ENCODE data around the gene ARPP19. TPM values are rescaled to one million over a fixed set of nuclear protein-coding genes. Genes with fewer than 3 reads are reported as not detected.
"Not testable (repeated sequence)": the region's sequence is repeated elsewhere in the genome, so short reads cannot be mapped to it uniquely, and the experiment has no call there.

Gene ARPP19
- polyA plus RNA-seq, 1 donor from 2014 or later: 254 TPM

DNA sequence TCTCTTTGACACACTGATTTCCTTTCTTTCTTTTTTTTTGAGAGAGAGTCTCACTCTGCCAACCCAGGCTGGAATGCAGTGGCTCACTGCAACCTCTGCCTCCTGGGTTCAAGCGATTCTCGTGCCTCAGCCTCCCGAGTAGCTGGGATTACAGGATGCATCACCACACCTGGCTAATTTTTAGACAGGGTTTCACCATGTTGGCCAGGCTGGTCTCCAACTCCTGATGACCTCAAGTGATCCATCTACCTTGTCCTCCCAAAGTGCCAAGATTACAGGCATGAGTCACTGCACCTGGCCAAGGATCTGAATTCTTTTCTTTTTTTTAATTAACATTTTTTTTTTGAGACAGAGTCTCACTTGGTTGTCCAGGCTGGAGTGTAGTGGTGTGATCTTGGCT, 5.8 kb upstream of the ARPP19 start:
- H3K4me3 ChIP-seq (ENCODE audit: low read length); H3K4me2 ChIP-seq (ENCODE audit: low read length); H3K27me3 ChIP-seq (ENCODE audit: insufficient read depth, low read depth, low read length): not testable (repeated sequence)

DNA sequence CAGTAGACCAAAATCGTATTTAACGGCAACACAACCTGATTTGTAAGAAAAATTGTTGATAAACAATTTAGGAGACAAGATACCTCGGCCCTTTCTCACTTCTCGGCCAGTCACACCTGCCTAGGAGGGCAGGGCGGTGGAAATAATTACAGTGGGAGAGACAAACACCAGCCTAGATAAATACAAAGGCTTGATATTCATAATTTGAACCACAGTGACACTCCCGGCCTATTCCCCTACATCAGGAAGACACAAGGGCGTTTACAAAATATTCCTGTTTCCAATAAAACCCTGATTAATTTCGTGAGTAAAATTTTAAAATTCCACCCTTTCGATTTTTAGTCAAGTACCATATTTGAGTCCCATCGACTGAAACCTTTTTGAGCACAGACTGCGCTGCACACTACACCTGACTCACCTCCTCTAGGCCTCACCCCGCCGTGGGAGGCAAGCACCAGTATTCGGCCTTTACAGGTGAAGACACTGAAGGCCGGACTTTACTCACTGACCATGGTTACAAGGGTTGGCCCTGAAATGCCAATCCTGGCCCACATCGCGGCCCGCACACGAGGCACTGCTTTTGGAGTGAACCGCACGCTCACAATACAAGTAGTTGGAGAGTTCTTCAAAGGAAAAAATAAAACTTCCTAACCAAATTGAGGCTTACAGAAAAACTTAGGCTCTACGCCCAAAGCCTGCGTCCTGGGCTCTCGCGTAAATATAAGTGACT, 794 bp downstream of the ARPP19 start:
- peak overlapping the region; percentile 93 for H3K4me3 ChIP-seq (ENCODE audit: low read length)
- H3F3A ChIP-seq (ENCODE audit: insufficient read depth, low read length, poor library complexity, severe bottlenecking): no peaks in the 10 kb centered on the region
- H2AFZ ChIP-seq (ENCODE audit: low read depth, low read length): peak overlapping the region; percentile 49
- H3K9me2 ChIP-seq (ENCODE audit: insufficient read depth, low read length): no peaks in the 10 kb centered on the region
- H4K20me1 ChIP-seq (ENCODE audit: insufficient read depth): no peaks in the 10 kb centered on the region
- H3K36me3 ChIP-seq (ENCODE audit: insufficient read depth, low read length): no peaks in the 10 kb centered on the region
- H3K9ac ChIP-seq (ENCODE audit: low read length): peak overlapping the region; percentile 94
- no peaks in the 10 kb centered on the region for H3K9me3 ChIP-seq (ENCODE audit: low read length)
- peak overlapping the region; percentile 76 for H3K4me2 ChIP-seq (ENCODE audit: low read length)
- TF ChIP-seq POLR2AphosphoS5 (IDR thresholded peaks at IDR 0.05): no peak
- no peak for TF ChIP-seq TAF1 (IDR thresholded peaks at IDR 0.05; ENCODE audit: low read depth)
- TF ChIP-seq, protein P1, sequence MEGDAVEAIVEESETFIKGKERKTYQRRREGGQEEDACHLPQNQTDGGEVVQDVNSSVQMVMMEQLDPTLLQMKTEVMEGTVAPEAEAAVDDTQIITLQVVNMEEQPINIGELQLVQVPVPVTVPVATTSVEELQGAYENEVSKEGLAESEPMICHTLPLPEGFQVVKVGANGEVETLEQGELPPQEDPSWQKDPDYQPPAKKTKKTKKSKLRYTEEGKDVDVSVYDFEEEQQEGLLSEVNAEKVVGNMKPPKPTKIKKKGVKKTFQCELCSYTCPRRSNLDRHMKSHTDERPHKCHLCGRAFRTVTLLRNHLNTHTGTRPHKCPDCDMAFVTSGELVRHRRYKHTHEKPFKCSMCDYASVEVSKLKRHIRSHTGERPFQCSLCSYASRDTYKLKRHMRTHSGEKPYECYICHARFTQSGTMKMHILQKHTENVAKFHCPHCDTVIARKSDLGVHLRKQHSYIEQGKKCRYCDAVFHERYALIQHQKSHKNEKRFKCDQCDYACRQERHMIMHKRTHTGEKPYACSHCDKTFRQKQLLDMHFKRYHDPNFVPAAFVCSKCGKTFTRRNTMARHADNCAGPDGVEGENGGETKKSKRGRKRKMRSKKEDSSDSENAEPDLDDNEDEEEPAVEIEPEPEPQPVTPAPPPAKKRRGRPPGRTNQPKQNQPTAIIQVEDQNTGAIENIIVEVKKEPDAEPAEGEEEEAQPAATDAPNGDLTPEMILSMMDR (IDR thresholded peaks at IDR 0.05; ENCODE audit: poor library complexity, severe bottlenecking): peak; percentile 13
- TF ChIP-seq EZH2 (IDR thresholded peaks at IDR 0.05; ENCODE audit: borderline replicate concordance, insufficient read depth, low read length, poor library complexity, severe bottlenecking): no peak
- no peak for TF ChIP-seq MXI1 (conservative IDR thresholded peaks at IDR 0.05; ENCODE audit: poor library complexity, severe bottlenecking)
- TF ChIP-seq EP300 (conservative IDR thresholded peaks at IDR 0.05; ENCODE audit: poor library complexity, severe bottlenecking): no peak
- no peak for TF ChIP-seq SMC3 (conservative IDR thresholded peaks at IDR 0.05; ENCODE audit: poor library complexity)
- TF ChIP-seq RAD21 (conservative IDR thresholded peaks at IDR 0.05): no peak
- peak; percentile 14 for TF ChIP-seq REST (IDR thresholded peaks at IDR 0.05; ENCODE audit: borderline replicate concordance)
- H3K79me2 ChIP-seq (replicated peaks; ENCODE audit: insufficient read depth, low read length): peaks cover 55% of the 10 kb centered on the region
- H3K27me3 ChIP-seq (ENCODE audit: insufficient read depth, low read depth, low read length): no peaks in the 10 kb centered on the region
- H3K27ac ChIP-seq (ENCODE audit: low read length): peak overlapping the region; percentile 87

More for the DNA sequence above, 5.8 kb upstream of the ARPP19 start:
- not testable (repeated sequence) for H2AFZ ChIP-seq (ENCODE audit: low read depth, low read length); H3K27ac ChIP-seq (ENCODE audit: low read length); H3K36me3 ChIP-seq (ENCODE audit: insufficient read depth, low read length); H4K20me1 ChIP-seq (ENCODE audit: insufficient read depth); H3K9ac ChIP-seq (ENCODE audit: low read length); H3F3A ChIP-seq (ENCODE audit: insufficient read depth, low read length, poor library complexity, severe bottlenecking); H3K9me3 ChIP-seq (ENCODE audit: low read length); H3K9me2 ChIP-seq (ENCODE audit: insufficient read depth, low read length); H3K79me2 ChIP-seq (replicated peaks; ENCODE audit: insufficient read depth, low read length)
